ENCODE measurements around the gene SLC34A2. TPM values are rescaled to one million over a fixed set of nuclear protein-coding genes. Genes with fewer than 3 reads are reported as not detected.

The SLC34A2 gene
- total RNA-seq, 1 experiment from 2014 or later: 0.77 TPM

GRCh38 chr4:25676221-25676620 lies 20.6 kb downstream of the SLC34A2 start:
- Histone ChIP-seq H3K9me3 (ENCODE audit: control insufficient read depth, insufficient read depth, low read depth, low read length) (no peaks in the 10 kb centered on the region), H3K27me3 (ENCODE audit: control insufficient read depth, insufficient read depth, low read length) (no peaks in the 10 kb centered on the region), H3K4me3 (ENCODE audit: low read depth in 2 of 2, low read length in 2 of 2) (no peak overlapping the region), H3K27ac (ENCODE audit: low read length) (no peak overlapping the region), H3K4me1 (ENCODE audit: control insufficient read depth, insufficient read depth, low read length) (no peaks in the 10 kb centered on the region), H3K36me3 (ENCODE audit: control insufficient read depth, insufficient read depth, low read length) (no peaks in the 10 kb centered on the region)
- in situ Hi-C loops (cut with HindIII; ENCODE audit: low pct_unique_long_range_greater_than_20kb, low sequenced_read_pairs): no loop called here
- TF ChIP-seq TCF7L2 (IDR thresholded peaks at IDR 0.05; ENCODE audit: low read depth, low read length): no peak
- TF ChIP-seq SIN3A (IDR thresholded peaks at IDR 0.05; ENCODE audit: borderline replicate concordance, insufficient read depth, low read depth, low read length): no peak
- TF ChIP-seq POLR2AphosphoS5 (IDR thresholded peaks at IDR 0.05; ENCODE audit: low read depth, low read length): no peak
- TF ChIP-seq CTCF (IDR thresholded peaks at IDR 0.05): no peak
- TF ChIP-seq REST (IDR thresholded peaks at IDR 0.05; ENCODE audit: insufficient read depth in 1 of 2, low read depth in 2 of 2, low read length in 1 of 2): no peak
- no peak for DNase-seq (ENCODE audit: low read depth, low spot score)
- ChIA-PET CTCF (no interaction called here), POLR2A (no interaction called here)
- intact Hi-C loops (cut with micrococcal nuclease; ENCODE audit: unreplicated experiment): no loop called here
- BruUV-seq (replicated peaks): no TSS peak
- no peak for ATAC-seq

- BruUV-seq (replicated peaks): no TSS peak
- no peak for TF ChIP-seq POLR2AphosphoS5 (IDR thresholded peaks at IDR 0.05; ENCODE audit: low read depth, low read length)
- TF ChIP-seq TCF7L2 (IDR thresholded peaks at IDR 0.05; ENCODE audit: low read depth, low read length): no peak
- TF ChIP-seq CTCF (IDR thresholded peaks at IDR 0.05): no peak
- no peak for TF ChIP-seq REST (IDR thresholded peaks at IDR 0.05; ENCODE audit: insufficient read depth in 1 of 2, low read depth in 2 of 2, low read length in 1 of 2)
- TF ChIP-seq SIN3A (IDR thresholded peaks at IDR 0.05; ENCODE audit: borderline replicate concordance, insufficient read depth, low read depth, low read length): no peak
- in situ Hi-C loops (cut with HindIII; ENCODE audit: low pct_unique_long_range_greater_than_20kb, low sequenced_read_pairs) (no loop called here), intact Hi-C loops (cut with micrococcal nuclease; ENCODE audit: unreplicated experiment) (no loop called here)
- no peaks in the 10 kb centered on the region for H3K36me3 ChIP-seq (ENCODE audit: control insufficient read depth, insufficient read depth, low read length)
- H3K27me3 ChIP-seq (ENCODE audit: control insufficient read depth, insufficient read depth, low read length): no peaks in the 10 kb centered on the region
- H3K4me1 ChIP-seq (ENCODE audit: control insufficient read depth, insufficient read depth, low read length): no peaks in the 10 kb centered on the region
- ChIA-PET CTCF (no interaction called here), POLR2A (no interaction called here)
- H3K4me3 ChIP-seq (ENCODE audit: low read depth in 2 of 2, low read length in 2 of 2): no peak overlapping the region
- ATAC-seq (no peak), DNase-seq (ENCODE audit: low read depth, low spot score) (no peak)
- no peak overlapping the region for H3K27ac ChIP-seq (ENCODE audit: low read length)
- no peaks in the 10 kb centered on the region for H3K9me3 ChIP-seq (ENCODE audit: control insufficient read depth, insufficient read depth, low read depth, low read length)
Measured at GRCh38 chr4:25677157-25677556, 21.5 kb downstream of the SLC34A2 start.

Data from Panc1 (cell line).